H9 (cell line): ENCODE measurements around the gene ZNF541. TPM values are rescaled to one million over a fixed set of nuclear protein-coding genes. Genes with fewer than 3 reads are reported as not detected.

ENCODE experiments used
- DNase-seq: peaks from one replicate; pipeline ENCODE4 v3.0.0-alpha.2; 2017
- H2AFZ ChIP-seq: one replicate; pipeline ENCODE4 v1.6.1; 2013; ENCODE audit warnings: mild to moderate bottlenecking, low read length, control low read depth, moderate library complexity
- H2AK5ac ChIP-seq: 2 replicates; pipeline ENCODE4 v1.6.1; 2013; ENCODE audit warnings: low read length, control low read depth, mixed read lengths; ENCODE audit not compliant: insufficient read length
- H2BK120ac ChIP-seq: one replicate; pipeline ENCODE4 v1.6.1; 2013; ENCODE audit warnings: low read depth, mild to moderate bottlenecking, low read length, control low read depth, inconsistent platforms; ENCODE audit not compliant: poor library complexity, severe bottlenecking
- H2BK12ac ChIP-seq: 2 replicates; pipeline ENCODE4 v1.6.1; 2013; ENCODE audit warnings: low read length, control low read depth, mixed read lengths, low read depth; ENCODE audit not compliant: insufficient read length
- H2BK15ac ChIP-seq: 2 replicates; pipeline ENCODE4 v1.6.1; 2013; ENCODE audit warnings: low read depth, low read length, control low read depth
- H2BK20ac ChIP-seq: one replicate; pipeline ENCODE4 v1.6.1; 2013; ENCODE audit warnings: low read depth, mild to moderate bottlenecking, low read length, control low read depth, inconsistent platforms; ENCODE audit not compliant: poor library complexity, severe bottlenecking
- H2BK5ac ChIP-seq: 2 replicates; pipeline ENCODE4 v1.6.1; 2013; ENCODE audit warnings: low read length, control low read depth, mixed read lengths; ENCODE audit not compliant: insufficient read length
- H3K14ac ChIP-seq: 2 replicates; pipeline ENCODE4 v1.6.1; 2013; ENCODE audit warnings: low read length, control low read depth; ENCODE audit not compliant: insufficient read depth
- H3K18ac ChIP-seq: 2 replicates; pipeline ENCODE4 v1.6.1; 2013; ENCODE audit warnings: low read depth, mild to moderate bottlenecking, mixed read lengths, low read length, control low read depth; ENCODE audit not compliant: insufficient read length
- H3K23ac ChIP-seq: 2 replicates; pipeline ENCODE4 v1.6.1; 2013; ENCODE audit warnings: low read length, control low read depth, mixed read lengths, low read depth; ENCODE audit not compliant: insufficient read length
- H3K23me2 ChIP-seq: 2 replicates; pipeline ENCODE4 v1.6.1; 2013; ENCODE audit warnings: low read depth, mild to moderate bottlenecking, mixed read lengths, low read length, control low read depth; ENCODE audit not compliant: insufficient read length, poor library complexity, severe bottlenecking
- H3K27ac ChIP-seq: 2 replicates; pipeline ENCODE4 v1.5.1; 2013; ENCODE audit warnings: low read length, control low read depth, mixed read lengths, low read depth; ENCODE audit not compliant: insufficient read length
- H3K27me3 ChIP-seq: 2 replicates; pipeline ENCODE4 v1.6.1; 2013; ENCODE audit warnings: low read length, control low read depth, inconsistent platforms; ENCODE audit not compliant: insufficient read depth
- H3K4ac ChIP-seq: 2 replicates; pipeline ENCODE4 v1.6.1; 2013; ENCODE audit warnings: low read depth, mild to moderate bottlenecking, control low read depth, inconsistent platforms, low read length, moderate library complexity
- H3K4me1 ChIP-seq: 2 replicates; pipeline ENCODE4 v1.6.1; 2013; ENCODE audit warnings: low read length, control low read depth, inconsistent platforms; ENCODE audit not compliant: insufficient read depth
- H3K4me2 ChIP-seq: 2 replicates; pipeline ENCODE4 v1.6.1; 2013; ENCODE audit warnings: low read length, control low read depth, mixed read lengths; ENCODE audit not compliant: insufficient read length, insufficient read depth
- H3K56ac ChIP-seq: 2 replicates; pipeline ENCODE4 v1.6.1; 2013; ENCODE audit warnings: low read depth, mild to moderate bottlenecking, mixed read lengths, low read length, control low read depth; ENCODE audit not compliant: insufficient read length
- H3K79me1 ChIP-seq: 2 replicates; pipeline ENCODE4 v1.6.1; 2013; ENCODE audit warnings: low read depth, mild to moderate bottlenecking, moderate library complexity, low read length, control low read depth, inconsistent platforms; ENCODE audit not compliant: insufficient read depth, poor library complexity, severe bottlenecking
- H3K79me2 ChIP-seq: 2 replicates; pipeline ENCODE4 v1.6.1; 2013; ENCODE audit warnings: low read length, control low read depth, inconsistent platforms; ENCODE audit not compliant: insufficient read depth
- H3K9ac ChIP-seq: 2 replicates; pipeline ENCODE4 v1.6.1; 2013; ENCODE audit warnings: low read length, control low read depth, mixed read lengths; ENCODE audit not compliant: insufficient read length; ENCODE audit errors: extremely low read depth
- H3K9me3 ChIP-seq: one replicate; pipeline ENCODE4 v1.6.1; 2013; ENCODE audit warnings: low read depth, low read length, inconsistent platforms; ENCODE audit not compliant: control insufficient read depth
- H3T11ph ChIP-seq: one replicate; pipeline ENCODE4 v1.6.1; 2013; ENCODE audit warnings: mild to moderate bottlenecking, low read length, control low read depth, inconsistent platforms
- H4K20me1 ChIP-seq: one replicate; pipeline ENCODE4 v1.6.1; 2013; ENCODE audit not compliant: control insufficient read depth, insufficient read length, insufficient read depth
- H4K5ac ChIP-seq: 2 replicates; pipeline ENCODE4 v1.6.1; 2013; ENCODE audit warnings: low read depth, mild to moderate bottlenecking, mixed read lengths, low read length, control low read depth; ENCODE audit not compliant: insufficient read length
- H4K8ac ChIP-seq: replicated peaks from 2 replicates; pipeline ENCODE4 v1.6.1; 2013; ENCODE audit warnings: low read length, control low read depth, mixed read lengths, low read depth; ENCODE audit not compliant: insufficient read length
- H4K91ac ChIP-seq: 2 replicates; pipeline ENCODE4 v1.6.1; 2013; ENCODE audit warnings: low read depth, mild to moderate bottlenecking, moderate library complexity, mixed read lengths, low read length, control low read depth; ENCODE audit not compliant: insufficient read length
- H3K27ac Mint-ChIP-seq, 3 experiments: 2 replicates in 2 of 3; 3 replicates in 1 of 3; pipeline ENCODE4 v1.8.0; 2020 to 2021; ENCODE audit warnings: mixed read lengths in 3 of 3, mild to moderate bottlenecking in 1 of 3, moderate library complexity in 1 of 3
- H3K27me3 Mint-ChIP-seq: 2 replicates; pipeline ENCODE4 v1.8.0; 2021; ENCODE audit warnings: low read depth, mild to moderate bottlenecking, moderate library complexity, mixed read lengths
- H3K36me3 Mint-ChIP-seq, 3 experiments: 2 replicates in 2 of 3; 3 replicates in 1 of 3; pipeline ENCODE4 v1.8.0; 2020 to 2021; ENCODE audit warnings: low read depth in 3 of 3, mixed read lengths in 3 of 3; ENCODE audit not compliant: insufficient read depth in 1 of 3
- H3K4me1 Mint-ChIP-seq, 2 experiments: 2 replicates each; pipeline ENCODE4 v1.8.0; 2020; ENCODE audit warnings: mixed read lengths in 2 of 2
- H3K4me3 Mint-ChIP-seq, 2 experiments: 2 replicates in 1 of 2; 3 replicates in 1 of 2; pipeline ENCODE4 v1.8.0; 2020 to 2021; ENCODE audit warnings: mild to moderate bottlenecking in 2 of 2, mixed read lengths in 2 of 2, moderate library complexity in 1 of 2
- H3K9me3 Mint-ChIP-seq, 2 experiments: 2 replicates in 1 of 2; 3 replicates in 1 of 2; pipeline ENCODE4 v1.8.0; 2020; ENCODE audit warnings: mild to moderate bottlenecking in 2 of 2, mixed read lengths in 2 of 2, moderate library complexity in 1 of 2
- CTCF ChIP-seq: fragments of 200-600 bp; sonication (generic); conservative IDR thresholded peaks from 3 replicates; pipeline ENCODE4 v1.8.0; 2021; ENCODE audit warnings: antibody characterized with exemption, mild to moderate bottlenecking
- WGBS: extraction: QIAGEN DNeasy Blood & Tissue Kit; methylation state at CpG from one replicate; pipeline ENCODE4 v1.1.7; 2013; ENCODE audit warnings: missing lambda C conversion rate, low lambda C conversion rate, mixed read lengths; ENCODE audit not compliant: insufficient read length; ENCODE audit errors: extremely low coverage; 5-methylcytosine and 5-hydroxymethylcytosine counted together
- total RNA-seq: library from RNA; stranded (reverse); gene quantifications from 2 replicates; pipeline ENCODE4 v1.2.1, GENCODE V29; 2021

ZNF541 gene
- total RNA-seq, 1 experiment from 2014 or later: not detected

- H3K4ac ChIP-seq: no peak overlapping the region
- H4K8ac ChIP-seq: no peak overlapping the region
- Mint-ChIP-seq H3K4me3 (no peak overlapping the region), H3K9me3 (no peaks in the 10 kb centered on the region), H3K27ac (no peak overlapping the region), H3K4me1 (peaks cover 9 to 13% of the 10 kb centered on the region in 2 experiments), H3K36me3 (no peaks in the 10 kb centered on the region), H3K27me3 (no peaks in the 10 kb centered on the region)
- no peak for TF ChIP-seq CTCF
- H3K23ac ChIP-seq: no peak overlapping the region
- H3K4me2 ChIP-seq: no peak overlapping the region
- no peaks in the 10 kb centered on the region for H3K27me3 ChIP-seq
- H3K9ac ChIP-seq: no peak overlapping the region
- DNase-seq: no peak
- H3K14ac ChIP-seq: no peak overlapping the region
- H3K56ac ChIP-seq: no peak overlapping the region
- no peak overlapping the region for H2AK5ac ChIP-seq
- H3K23me2 ChIP-seq: no peaks in the 10 kb centered on the region
- H4K5ac ChIP-seq: no peak overlapping the region
- WGBS: no CpG with 5 or more reads among the region's 3 CpGs
- no peak overlapping the region for H2BK15ac ChIP-seq
- H4K91ac ChIP-seq: no peak overlapping the region
- H3K79me2 ChIP-seq: no peaks in the 10 kb centered on the region
- H3K9me3 ChIP-seq: no peaks in the 10 kb centered on the region
- H2BK5ac ChIP-seq: no peak overlapping the region
- no peak overlapping the region for H2BK12ac ChIP-seq
- no peak overlapping the region for H3K27ac ChIP-seq
- H2BK20ac ChIP-seq: no peak overlapping the region
- no peak overlapping the region for H2AFZ ChIP-seq
- no peaks in the 10 kb centered on the region for H3K79me1 ChIP-seq
- 0 out of 2 replicates have a peak, but pooled peaks cover 3% of the 10 kb centered on the region for H3K4me1 ChIP-seq
- no peak overlapping the region for H2BK120ac ChIP-seq
- no peak overlapping the region for H3K18ac ChIP-seq
- no peak overlapping the region for H3T11ph ChIP-seq
- no peaks in the 10 kb centered on the region for H4K20me1 ChIP-seq
These were observed 8.9 kb downstream of the ZNF541 start for GRCh38 chr19:47564081-47564480.
